HCT116 (cell line): ENCODE measurements around the gene ASCL5. TPM values are rescaled to one million over a fixed set of nuclear protein-coding genes. Genes with fewer than 3 reads are reported as not detected.

ENCODE experiments used
- ELF1 ChIP-seq: IDR thresholded peaks from 2 replicates; pipeline ENCODE4 v1.6.1; 2012; ENCODE audit warnings: low read depth, borderline replicate concordance
- FOSL1 ChIP-seq: IDR thresholded peaks from 2 replicates; pipeline ENCODE4 v1.6.1; 2012; ENCODE audit warnings: low read depth
- total RNA-seq: library from RNA; stranded (reverse); gene quantifications from one replicate; pipeline ENCODE4 v1.2.1, GENCODE V29; 2021; ENCODE audit not compliant: unreplicated experiment
- TF ChIP-seq, protein P1 (sequence below): IDR thresholded peaks from 2 replicates; pipeline ENCODE4 v1.6.1; 2011; ENCODE audit warnings: mild to moderate bottlenecking, low read length, moderate library complexity; ENCODE audit not compliant: insufficient replicate concordance; ENCODE audit errors: extremely low read depth

The ASCL5 gene
- total RNA-seq, 1 experiment from 2014 or later: 0.15 TPM

- TF ChIP-seq, protein P1, sequence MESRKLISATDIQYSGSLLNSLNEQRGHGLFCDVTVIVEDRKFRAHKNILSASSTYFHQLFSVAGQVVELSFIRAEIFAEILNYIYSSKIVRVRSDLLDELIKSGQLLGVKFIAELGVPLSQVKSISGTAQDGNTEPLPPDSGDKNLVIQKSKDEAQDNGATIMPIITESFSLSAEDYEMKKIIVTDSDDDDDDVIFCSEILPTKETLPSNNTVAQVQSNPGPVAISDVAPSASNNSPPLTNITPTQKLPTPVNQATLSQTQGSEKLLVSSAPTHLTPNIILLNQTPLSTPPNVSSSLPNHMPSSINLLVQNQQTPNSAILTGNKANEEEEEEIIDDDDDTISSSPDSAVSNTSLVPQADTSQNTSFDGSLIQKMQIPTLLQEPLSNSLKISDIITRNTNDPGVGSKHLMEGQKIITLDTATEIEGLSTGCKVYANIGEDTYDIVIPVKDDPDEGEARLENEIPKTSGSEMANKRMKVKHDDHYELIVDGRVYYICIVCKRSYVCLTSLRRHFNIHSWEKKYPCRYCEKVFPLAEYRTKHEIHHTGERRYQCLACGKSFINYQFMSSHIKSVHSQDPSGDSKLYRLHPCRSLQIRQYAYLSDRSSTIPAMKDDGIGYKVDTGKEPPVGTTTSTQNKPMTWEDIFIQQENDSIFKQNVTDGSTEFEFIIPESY: no peak
- no peak for TF ChIP-seq FOSL1
- TF ChIP-seq ELF1: no peak
These were observed 62.2 kb downstream of the ASCL5 start (continued) for GRCh38 chr1:201064806-201065205.

Other genes starting within 250 kb of the ASCL5 start
- gene INAVA, start 232.3 kb downstream of the ASCL5 start, total RNA-seq: 18.8 TPM
- gene KIF21B, start 103.5 kb downstream of the ASCL5 start, total RNA-seq: 6.1 TPM
- not detected for gene CACNA1S, start 14.8 kb downstream of the ASCL5 start, total RNA-seq
- 66.3 TPM for gene TMEM9, start 27.3 kb upstream of the ASCL5 start, total RNA-seq
- not detected for gene IGFN1, start 63.6 kb upstream of the ASCL5 start, total RNA-seq
- gene PKP1, start 156.3 kb upstream of the ASCL5 start, total RNA-seq: 0.07 TPM